Sigmoid colon (tissue), 7 donors: ENCODE data around the gene A3GALT2. TPM values are rescaled to one million over a fixed set of nuclear protein-coding genes. Genes with fewer than 3 reads are reported as not detected.

Experiments used
- DNase-seq: peaks from one replicate; pipeline ENCODE4 v3.0.0-alpha.2; 2019
- H3K27ac ChIP-seq, 4 donors: fragments of 200-600 bp; sonication (generic); one replicate each; pipeline ENCODE4 v1.5.1; 2016 to 2019; ENCODE audit warnings: mild to moderate bottlenecking in 1 of 4
- H3K27me3 ChIP-seq, 3 donors: fragments of 200-600 bp; sonication (generic); one replicate each; pipeline ENCODE4 v1.5.1; 2019; ENCODE audit warnings: mild to moderate bottlenecking in 1 of 3
- H3K36me3 ChIP-seq, 4 donors: fragments of 200-600 bp; sonication (generic); one replicate each; pipeline ENCODE4 v1.5.1; 2016 to 2019
- H3K4me1 ChIP-seq, 4 donors: fragments of 200-600 bp; sonication (generic); one replicate each; pipeline ENCODE4 v1.5.1; 2017 to 2019
- H3K4me3 ChIP-seq, 4 donors: fragments of 200-600 bp; sonication (generic); one replicate each; pipeline ENCODE4 v1.5.1; 2017 to 2019; ENCODE audit warnings: mild to moderate bottlenecking in 2 of 4, moderate library complexity in 1 of 4
- H3K9me3 ChIP-seq, 4 donors: fragments of 200-600 bp in 3 of 4; sonication (generic) in 3 of 4; one replicate each; pipeline versions ENCODE4 v1.5.1 to v1.6.1; 2013 to 2019
- CTCF ChIP-seq, 4 experiments: fragments of 450-650 bp in 3 of 4; fragments of 200-600 bp in 1 of 4; IDR thresholded peaks; one replicate each; pipeline ENCODE4 v1.5.1; 2016 to 2019; ENCODE audit warnings: antibody characterized with exemption in 4 of 4, mild to moderate bottlenecking in 3 of 4, moderate library complexity in 2 of 4
- EP300 ChIP-seq, 4 donors: sonication (generic); formaldehyde crosslinking; IDR thresholded peaks; one replicate each; pipeline ENCODE4 v1.6.1; 2017; ENCODE audit warnings: antibody characterized with exemption in 4 of 4
- POLR2A ChIP-seq, 2 donors: fragments of 450-650 bp; IDR thresholded peaks; one replicate each; pipeline ENCODE4 v1.6.1; 2016; ENCODE audit warnings: antibody characterized with exemption in 2 of 2, mild to moderate bottlenecking in 2 of 2, moderate library complexity in 2 of 2
- POLR2AphosphoS5 ChIP-seq, 4 donors: sonication (generic); formaldehyde crosslinking; IDR thresholded peaks; one replicate each; pipeline ENCODE4 v1.6.1; 2017; ENCODE audit warnings: antibody characterized with exemption in 4 of 4
- WGBS, 2 donors: extraction: QIAGEN DNeasy Blood & Tissue Kit; methylation state at CpG; one replicate each; pipeline ENCODE4 v1.1.7; 2013; 5-methylcytosine and 5-hydroxymethylcytosine counted together
- intact Hi-C: fragments of 100-400 bp; cut with DNase I; formaldehyde crosslinking; loops from one replicate; pipeline ENCODE4 v1.15.1; 2023
- polyA plus RNA-seq, 3 donors: library from polyadenylated mRNA; stranded (reverse); fragments of 200-250 nt; gene quantifications; one replicate each; pipeline ENCODE4 v1.2.3, GENCODE V29; 2013
- total RNA-seq, 4 donors: library from RNA; depleted of rRNA; stranded (reverse); fragments of >200 nt; gene quantifications; one replicate each; pipeline ENCODE4 v1.1.0, GENCODE V29; 2016
- donor health status: healthy with polysubstance abuse.
- donor health status: Bipolar disorder and iron deficiency.
- donor health status: healthy.

The A3GALT2 gene
- total and polyA plus RNA-seq, 7 donors = not detected

GRCh38 chr1:33299461-33300155, 21.3 kb downstream of the A3GALT2 start:
- intact Hi-C loops = loop anchor here (5.0 kb wide), 1 partner anchor 33 kb away; no protein-coding TSS in a partner anchor
- H3K27me3 ChIP-seq = no peaks in the 10 kb centered on the region
- TF ChIP-seq CTCF (IDR thresholded peaks at IDR 0.05) (no peak), POLR2A (IDR thresholded peaks at IDR 0.05) (no peak), EP300 (IDR thresholded peaks at IDR 0.05) (no peak), POLR2AphosphoS5 (IDR thresholded peaks at IDR 0.05) (no peak)
- no peak overlapping the region for H3K4me3 ChIP-seq
- peaks cover 0 to 31% (median 22%) of the 10 kb centered on the region in 4 donors for H3K4me1 ChIP-seq
- H3K27ac ChIP-seq = peak overlapping the region in 3 of 4 donors; percentile 15 to 69 (median 44)
- peaks cover 5 to 33% (median 12%) of the 10 kb centered on the region in 4 donors for H3K36me3 ChIP-seq
- no peaks in the 10 kb centered on the region for H3K9me3 ChIP-seq
- peak; percentile 64 for DNase-seq
- WGBS, 2 donors = 93 to 95% methylated on average over 15 of the region's 15 CpGs

GRCh38 chr1:33298623-33299277, 22.1 kb downstream of the A3GALT2 start:
- whole genome bisulfite sequencing, 2 donors = 74 to 80% methylated on average over 18 of the region's 18 CpGs
- Histone ChIP-seq H3K27ac (peak overlapping the region in 2 of 4 donors; percentile 1 to 28), H3K4me1 (peaks cover 0 to 31% (median 22%) of the 10 kb centered on the region in 4 donors)

GRCh38 chr1:33297911-33298622, 22.8 kb downstream of the A3GALT2 start:
- H3K27me3 ChIP-seq = no peaks in the 10 kb centered on the region
- H3K4me1 ChIP-seq = peaks cover 0 to 38% (median 27%) of the 10 kb centered on the region in 4 donors
- H3K9me3 ChIP-seq = no peaks in the 10 kb centered on the region
- TF ChIP-seq CTCF (IDR thresholded peaks at IDR 0.05) (no peak), POLR2AphosphoS5 (IDR thresholded peaks at IDR 0.05) (no peak), POLR2A (IDR thresholded peaks at IDR 0.05) (no peak), EP300 (IDR thresholded peaks at IDR 0.05) (no peak)
- DNase-seq = peak; percentile 59
- H3K36me3 ChIP-seq = peaks cover 5 to 36% (median 12%) of the 10 kb centered on the region in 4 donors
- intact Hi-C loops = loop anchor here (5.0 kb wide), 1 partner anchor 34 kb away; no protein-coding TSS in a partner anchor
- WGBS, 2 donors = 93 to 95% methylated on average over 4 of the region's 4 CpGs
- H3K4me3 ChIP-seq = no peak overlapping the region
- H3K27ac ChIP-seq = peak overlapping the region in 2 of 4 donors; percentile 1 to 28

More at GRCh38 chr1:33298623-33299277, 22.1 kb downstream of the A3GALT2 start:
- H3K27me3 ChIP-seq = no peaks in the 10 kb centered on the region
- peak; percentile 85 for DNase-seq
- no peak overlapping the region for H3K4me3 ChIP-seq
- peaks cover 5 to 36% (median 12%) of the 10 kb centered on the region in 4 donors for H3K36me3 ChIP-seq
- TF ChIP-seq POLR2AphosphoS5 (IDR thresholded peaks at IDR 0.05) (no peak), EP300 (IDR thresholded peaks at IDR 0.05) (no peak), POLR2A (IDR thresholded peaks at IDR 0.05) (no peak), CTCF (IDR thresholded peaks at IDR 0.05) (peak; percentile 54 to 94 (median 85))
- intact Hi-C loops = loop anchor here (5.0 kb wide), 1 partner anchor 34 kb away; no protein-coding TSS in a partner anchor
- H3K9me3 ChIP-seq = no peaks in the 10 kb centered on the region

GRCh38 chr1:33296824-33297223, 24.1 kb downstream of the A3GALT2 start:
- peaks cover 0 to 43% (median 32%) of the 10 kb centered on the region in 4 donors for H3K4me1 ChIP-seq
- intact Hi-C loops = loop anchor here (5.0 kb wide), 1 partner anchor 35 kb away; no protein-coding TSS in a partner anchor
- H3K9me3 ChIP-seq = no peaks in the 10 kb centered on the region
- peak; percentile 36 for DNase-seq
- WGBS, 2 donors = 86 to 92% methylated on average over 4 of the region's 4 CpGs
- H3K36me3 ChIP-seq = peaks cover 5 to 36% (median 12%) of the 10 kb centered on the region in 4 donors
- H3K27me3 ChIP-seq = no peaks in the 10 kb centered on the region
- no peak for TF ChIP-seq POLR2AphosphoS5 (IDR thresholded peaks at IDR 0.05)
- TF ChIP-seq CTCF (IDR thresholded peaks at IDR 0.05) = no peak
- TF ChIP-seq EP300 (IDR thresholded peaks at IDR 0.05) = no peak
- TF ChIP-seq POLR2A (IDR thresholded peaks at IDR 0.05) = no peak
- H3K4me3 ChIP-seq = no peak overlapping the region
- no peak overlapping the region for H3K27ac ChIP-seq
